ENCODE measurements around the gene PTBP3.

DNA sequence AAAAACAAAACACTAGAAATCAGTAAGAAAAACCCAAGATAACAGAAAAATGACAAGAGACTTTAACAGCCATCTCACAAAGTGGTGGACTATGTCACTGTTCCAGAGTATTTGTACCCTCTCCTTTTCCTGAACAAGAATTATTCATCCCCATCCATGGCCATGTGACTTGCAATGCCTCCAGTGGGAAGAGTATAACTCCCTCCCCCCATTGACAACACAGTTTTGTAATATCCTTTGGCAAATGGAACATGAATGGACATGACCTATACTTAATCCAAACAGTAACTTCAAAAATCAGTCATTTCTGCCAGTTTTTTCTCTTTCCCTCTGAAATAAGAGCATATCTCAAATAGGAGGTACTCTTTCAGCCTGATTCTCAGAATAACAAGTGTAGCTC is 33.9 kb downstream of the PTBP3 start:
- TF ChIP-seq CTCF (conservative IDR thresholded peaks at IDR 0.05) (no peak), EZH2 (IDR thresholded peaks at IDR 0.05; ENCODE audit: low read depth) (no peak)
